ENCODE results near the gene DCP2.

DNA sequence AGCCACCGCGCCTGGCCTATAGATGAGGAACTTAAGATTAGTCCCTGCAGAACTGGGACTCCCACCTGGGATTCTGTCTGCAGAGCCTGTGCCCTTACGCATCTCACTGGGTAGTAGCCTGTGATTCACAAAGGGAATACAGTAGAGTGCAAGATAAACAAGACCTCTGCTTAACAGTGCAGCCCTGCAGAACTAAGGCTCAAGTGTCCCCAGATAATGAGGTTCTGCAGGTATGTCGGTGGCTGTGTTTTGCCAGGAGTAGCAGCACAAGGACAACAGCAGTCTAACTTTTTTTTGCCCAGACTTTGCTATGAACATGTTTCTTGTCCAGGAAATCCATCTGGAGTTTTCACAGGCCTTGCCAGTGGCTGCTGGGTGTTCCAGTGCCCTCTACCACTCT is 59.7 kb downstream of the DCP2 start:
- no peak for TF ChIP-seq CTCF (IDR thresholded peaks at IDR 0.05)
- TF ChIP-seq POLR2A (IDR thresholded peaks at IDR 0.05) = no peak
- no peak for TF ChIP-seq POLR2AphosphoS5 (IDR thresholded peaks at IDR 0.05)
- TF ChIP-seq EP300 (IDR thresholded peaks at IDR 0.05) = no peak
